ENCODE data around the gene LAMB3. TPM values are rescaled to one million over a fixed set of nuclear protein-coding genes. Genes with fewer than 3 reads are reported as not detected.

LAMB3 gene
- total RNA-seq, 1 experiment from 2014 or later = 0.28 TPM

- Histone ChIP-seq H3K79me2 (ENCODE audit: insufficient read depth, low read length) (no peaks in the 10 kb centered on the region), H3K56ac (ENCODE audit: insufficient read length, low read depth, low read length) (no peak overlapping the region), H2BK5ac (ENCODE audit: insufficient read length, low read length) (no peak overlapping the region), H3K23me2 (ENCODE audit: insufficient read length, low read depth, low read length, poor library complexity, severe bottlenecking) (no peaks in the 10 kb centered on the region), H3K4me1 (ENCODE audit: insufficient read depth, low read length) (no peaks in the 10 kb centered on the region), H3K9ac (ENCODE audit: extremely low read depth, insufficient read length, low read length) (no peak overlapping the region), H3K4me2 (ENCODE audit: insufficient read depth, insufficient read length, low read length) (no peak overlapping the region), H3K27ac (ENCODE audit: insufficient read length, low read depth, low read length) (no peak overlapping the region), H2BK15ac (ENCODE audit: low read depth, low read length) (no peak overlapping the region), H2AK5ac (ENCODE audit: insufficient read length, low read length) (no peak overlapping the region), H3K18ac (ENCODE audit: insufficient read length, low read depth, low read length) (no peak overlapping the region), H3K14ac (ENCODE audit: insufficient read depth, low read length) (no peak overlapping the region), H3K27me3 (ENCODE audit: insufficient read depth, low read length) (peaks cover 4% of the 10 kb centered on the region; the same call in 1 of the 2 replicates), H4K91ac (ENCODE audit: insufficient read length, low read depth, low read length) (no peak overlapping the region), H3T11ph (ENCODE audit: low read length) (no peak overlapping the region), H4K5ac (ENCODE audit: insufficient read length, low read depth, low read length) (no peak overlapping the region), H4K20me1 (ENCODE audit: control insufficient read depth, insufficient read depth, insufficient read length) (no peaks in the 10 kb centered on the region), H2BK20ac (ENCODE audit: low read depth, low read length, poor library complexity, severe bottlenecking) (no peak overlapping the region), H3K23ac (ENCODE audit: insufficient read length, low read depth, low read length) (no peak overlapping the region), H3K9me3 (ENCODE audit: control insufficient read depth, low read depth, low read length) (no peaks in the 10 kb centered on the region), H2BK12ac (ENCODE audit: insufficient read length, low read depth, low read length) (no peak overlapping the region), H2BK120ac (ENCODE audit: low read depth, low read length, poor library complexity, severe bottlenecking) (no peak overlapping the region), H3K4ac (ENCODE audit: low read depth, low read length) (no peak overlapping the region), H4K8ac (replicated peaks; ENCODE audit: insufficient read length, low read depth, low read length) (no peak overlapping the region), H3K79me1 (ENCODE audit: insufficient read depth, low read depth, low read length, poor library complexity, severe bottlenecking) (no peaks in the 10 kb centered on the region), H2AFZ (ENCODE audit: low read length) (no peak overlapping the region)
- Mint-ChIP-seq H3K9me3 (peaks cover 2 to 3% of the 10 kb centered on the region in 2 experiments; a peak in 2 of 5 replicates), H3K27me3 (ENCODE audit: low read depth) (peaks cover 24% of the 10 kb centered on the region), H3K4me1 (peaks cover 11 to 22% of the 10 kb centered on the region in 2 experiments), H3K27ac (no peak overlapping the region), H3K4me3 (no peak overlapping the region), H3K36me3 (ENCODE audit: insufficient read depth in 1 of 3, low read depth in 3 of 3) (no peaks in the 10 kb centered on the region)
- DNase-seq = no peak
- WGBS (ENCODE audit: extremely low coverage, insufficient read length, low lambda C conversion rate) = no CpG with 5 or more reads among the region's 3 CpGs
- no peak for TF ChIP-seq CTCF (conservative IDR thresholded peaks at IDR 0.05)
These were observed 64.4 kb downstream of the LAMB3 start for GRCh38 chr1:209587789-209588188.
